ENCODE results near the gene FAM222A. TPM values are rescaled to one million over a fixed set of nuclear protein-coding genes. Genes with fewer than 3 reads are reported as not detected.

Gene FAM222A
- total RNA-seq, 1 experiment from 2014 or later: 1.6 TPM

GRCh38 chr12:109786799-109787198 lies 73.2 kb downstream of the FAM222A start:
- no peaks in the 10 kb centered on the region; the same call in 1 of the 2 replicates for H3K27me3 Mint-ChIP-seq (ENCODE audit: low read depth)
- ChIA-PET POLR2A (no interaction called here), CTCF (interaction anchor here (1.0 to 1.6 kb wide), 3 partner anchors 9 to 189 kb away, joined by 3 to 5 read pairs (median 5); no protein-coding TSS in a partner anchor)
- H3K9me3 Mint-ChIP-seq: no peaks in the 10 kb centered on the region
- no peak for TF ChIP-seq IRF2 (CRISPR knock-in tag; IDR thresholded peaks at IDR 0.05; ENCODE audit: borderline replicate concordance, low read depth)
- no peak for TF ChIP-seq TCF7 (CRISPR knock-in tag; IDR thresholded peaks at IDR 0.05; ENCODE audit: low read depth)
- TF ChIP-seq AR (CRISPR knock-in tag; IDR thresholded peaks at IDR 0.05): no peak
- no peak for TF ChIP-seq RORB (CRISPR knock-in tag; IDR thresholded peaks at IDR 0.05)
- TF ChIP-seq OVOL2 (CRISPR knock-in tag; IDR thresholded peaks at IDR 0.05; ENCODE audit: borderline replicate concordance): no peak
- TF ChIP-seq MLX (CRISPR knock-in tag; IDR thresholded peaks at IDR 0.05): no peak
- TF ChIP-seq ATF3 (CRISPR knock-in tag; conservative IDR thresholded peaks at IDR 0.05): no peak
- TF ChIP-seq CBFB (CRISPR knock-in tag; IDR thresholded peaks at IDR 0.05; ENCODE audit: low read depth): no peak
- no peak for TF ChIP-seq E2F5 (CRISPR knock-in tag; IDR thresholded peaks at IDR 0.05)
- no peak for TF ChIP-seq CTCF (IDR thresholded peaks at IDR 0.05)
- no peak for TF ChIP-seq TP53 (CRISPR knock-in tag; IDR thresholded peaks at IDR 0.05)
- no peak for TF ChIP-seq TEAD1 (CRISPR knock-in tag; IDR thresholded peaks at IDR 0.05)
- no peak for TF ChIP-seq ZNF263 (CRISPR knock-in tag; IDR thresholded peaks at IDR 0.05; ENCODE audit: low read depth)
- no peak for TF ChIP-seq ELF4 (CRISPR knock-in tag; IDR thresholded peaks at IDR 0.05; ENCODE audit: low read depth)
- no peak for TF ChIP-seq ZSCAN18 (CRISPR knock-in tag; IDR thresholded peaks at IDR 0.05)
- no peak for TF ChIP-seq RELA (CRISPR knock-in tag; IDR thresholded peaks at IDR 0.05; ENCODE audit: borderline replicate concordance)
- TF ChIP-seq PREB (CRISPR knock-in tag; IDR thresholded peaks at IDR 0.05; ENCODE audit: borderline replicate concordance): no peak
- no peak for TF ChIP-seq KAT7 (CRISPR knock-in tag; IDR thresholded peaks at IDR 0.05; ENCODE audit: borderline replicate concordance)
- no peak for TF ChIP-seq E2F1 (CRISPR knock-in tag; IDR thresholded peaks at IDR 0.05)
- TF ChIP-seq CREB1 (CRISPR knock-in tag; IDR thresholded peaks at IDR 0.05): no peak
- no peak overlapping the region for H3K4me3 Mint-ChIP-seq
- no peak for DNase-seq (ENCODE audit: low spot score)
- H3K27ac Mint-ChIP-seq: no peak overlapping the region
- no peak for ATAC-seq
- H3K4me1 Mint-ChIP-seq: 0 out of 2 replicates have a peak, but pooled peaks cover 3% of the 10 kb centered on the region
- H3K36me3 Mint-ChIP-seq: no peaks in the 10 kb centered on the region

Measured in WTC11 (cell line).